ENCODE measurements around the gene MUSK.
"Not testable (repeated sequence)": the region's sequence is repeated elsewhere in the genome, so short reads cannot be mapped to it uniquely, and the experiment has no call there.

The MUSK gene

GRCh38 chr9:110821064-110821463, 152.5 kb downstream of the MUSK start:
- no peak for TF ChIP-seq CTCF (IDR thresholded peaks at IDR 0.05)
- Histone ChIP-seq H3K27ac (no peak overlapping the region), H3K4me1 (ENCODE audit: control insufficient read depth in 1 of 2, insufficient read depth in 1 of 2, low read depth in 1 of 2, low read length in 1 of 2) (no peaks in the 10 kb centered on the region), H3K36me3 (no peaks in the 10 kb centered on the region), H3K27me3 (no peaks in the 10 kb centered on the region), H3K4me3 (ENCODE audit: low read depth in 1 of 2, low read length in 1 of 2) (no peak overlapping the region), H3K9me3 (no peaks in the 10 kb centered on the region)

DNA sequence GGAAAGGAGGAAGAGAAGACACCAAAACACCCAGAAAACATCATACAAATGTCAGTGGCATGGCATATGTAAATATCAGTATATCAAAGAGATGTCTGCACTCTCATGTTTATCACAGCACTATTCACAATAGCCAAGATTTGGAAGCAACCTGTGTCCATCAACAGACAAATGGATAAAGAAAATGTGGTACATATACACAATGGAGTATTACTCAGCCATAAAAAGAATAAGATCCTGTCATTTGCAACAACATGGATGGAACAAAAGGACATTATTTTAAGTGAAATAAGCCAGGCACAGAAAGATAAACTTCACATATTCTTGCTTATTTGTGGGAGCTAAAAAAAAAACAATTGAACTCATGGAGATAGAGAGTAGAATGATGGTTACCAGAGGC, 156.5 kb downstream of the MUSK start:
- not testable (repeated sequence) for H3K4me1 ChIP-seq (ENCODE audit: control insufficient read depth in 1 of 2, insufficient read depth in 1 of 2, low read depth in 1 of 2, low read length in 1 of 2); H3K4me3 ChIP-seq (ENCODE audit: low read depth in 1 of 2, low read length in 1 of 2); H3K27ac ChIP-seq; H3K36me3 ChIP-seq; H3K9me3 ChIP-seq; H3K27me3 ChIP-seq

DNA sequence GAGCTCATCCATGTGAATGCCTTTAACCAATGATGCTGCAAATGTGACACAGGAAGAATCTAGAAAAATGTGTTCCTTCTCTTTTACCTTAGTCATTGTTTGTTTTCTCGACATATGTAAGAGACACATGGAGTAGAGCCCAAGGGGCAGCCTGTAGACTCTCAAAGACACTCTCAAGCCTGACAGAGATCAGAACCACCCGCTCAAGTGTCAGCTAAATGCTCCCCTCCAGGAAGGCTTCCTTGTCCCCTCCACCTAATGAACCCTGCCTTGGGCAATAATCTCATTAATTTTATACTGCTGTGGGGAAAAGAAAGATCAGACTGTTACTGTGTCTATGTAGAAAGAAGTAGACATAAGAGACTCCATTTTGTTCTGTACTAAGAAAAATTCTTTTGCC, 157.4 kb downstream of the MUSK start:
- Histone ChIP-seq H3K36me3 (no peaks in the 10 kb centered on the region), H3K4me3 (ENCODE audit: low read depth in 1 of 2, low read length in 1 of 2) (no peak overlapping the region), H3K27me3 (no peaks in the 10 kb centered on the region), H3K4me1 (ENCODE audit: control insufficient read depth in 1 of 2, insufficient read depth in 1 of 2, low read depth in 1 of 2, low read length in 1 of 2) (no peaks in the 10 kb centered on the region), H3K9me3 (no peaks in the 10 kb centered on the region), H3K27ac (no peak overlapping the region)
- no peak for TF ChIP-seq CTCF (IDR thresholded peaks at IDR 0.05)

DNA sequence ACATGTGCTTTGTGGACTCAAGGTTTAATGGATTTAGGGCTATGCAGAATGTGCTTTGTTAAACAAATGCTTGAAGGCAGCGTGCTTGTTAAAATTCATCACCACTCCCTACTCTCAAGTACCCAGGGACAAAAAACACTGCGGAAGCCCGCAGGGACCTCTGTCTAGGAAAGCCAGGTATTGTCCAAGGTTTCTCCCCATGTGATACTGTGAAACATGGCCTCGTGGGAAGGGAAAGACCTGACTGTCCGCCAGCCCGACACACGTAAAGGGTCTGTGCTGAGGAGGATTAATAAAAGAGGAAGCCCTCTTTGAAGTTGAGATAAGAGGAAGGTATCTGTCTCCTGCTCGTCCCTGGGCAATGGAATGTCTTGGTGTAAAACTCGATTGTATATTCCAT, 157.8 kb downstream of the MUSK start:
- not testable (repeated sequence) for H3K27me3 ChIP-seq; H3K4me3 ChIP-seq (ENCODE audit: low read depth in 1 of 2, low read length in 1 of 2); H3K36me3 ChIP-seq; H3K27ac ChIP-seq; H3K4me1 ChIP-seq (ENCODE audit: control insufficient read depth in 1 of 2, insufficient read depth in 1 of 2, low read depth in 1 of 2, low read length in 1 of 2); H3K9me3 ChIP-seq

DNA sequence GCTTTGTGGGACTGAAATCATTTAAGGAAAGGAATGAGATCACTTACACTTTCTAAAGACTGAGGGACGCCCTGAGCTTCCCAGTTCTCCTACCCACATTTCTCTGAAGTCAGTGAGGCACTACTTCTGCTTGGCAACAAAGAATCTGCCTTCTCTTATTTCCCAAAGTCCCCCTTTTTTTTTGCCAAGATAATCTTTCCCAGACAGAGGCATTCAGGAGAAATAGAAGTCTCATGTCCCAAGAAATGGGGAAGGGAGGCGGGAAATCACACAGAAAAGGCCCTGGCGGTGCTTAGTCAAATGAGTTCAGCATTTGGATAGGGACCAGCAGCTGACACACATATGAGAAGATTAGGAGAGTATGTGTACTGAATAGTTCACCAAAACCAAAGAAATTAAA, 159.7 kb downstream of the MUSK start:
- H3K27ac ChIP-seq, result no peak overlapping the region
- no peaks in the 10 kb centered on the region for H3K4me1 ChIP-seq (ENCODE audit: control insufficient read depth in 1 of 2, insufficient read depth in 1 of 2, low read depth in 1 of 2, low read length in 1 of 2)
- no peak for TF ChIP-seq CTCF (IDR thresholded peaks at IDR 0.05)
- H3K36me3 ChIP-seq, result no peaks in the 10 kb centered on the region
- no peaks in the 10 kb centered on the region for H3K9me3 ChIP-seq
- no peak overlapping the region for H3K4me3 ChIP-seq (ENCODE audit: low read depth in 1 of 2, low read length in 1 of 2)
- H3K27me3 ChIP-seq, result no peaks in the 10 kb centered on the region

- Histone ChIP-seq H3K4me3 (ENCODE audit: low read depth in 1 of 2, low read length in 1 of 2) (no peak overlapping the region), H3K27me3 (no peaks in the 10 kb centered on the region), H3K36me3 (no peaks in the 10 kb centered on the region), H3K9me3 (no peaks in the 10 kb centered on the region), H3K27ac (no peak overlapping the region), H3K4me1 (ENCODE audit: control insufficient read depth in 1 of 2, insufficient read depth in 1 of 2, low read depth in 1 of 2, low read length in 1 of 2) (no peaks in the 10 kb centered on the region)
- TF ChIP-seq CTCF (IDR thresholded peaks at IDR 0.05), result no peak
These were observed 161.9 kb downstream of the MUSK start for GRCh38 chr9:110830495-110830894.

- H3K27ac ChIP-seq, result no peak overlapping the region
These were observed 164.3 kb downstream of the MUSK start for GRCh38 chr9:110832926-110833325.

More at GRCh38 chr9:110832926-110833325, 164.3 kb downstream of the MUSK start:
- no peaks in the 10 kb centered on the region for H3K4me1 ChIP-seq (ENCODE audit: control insufficient read depth in 1 of 2, insufficient read depth in 1 of 2, low read depth in 1 of 2, low read length in 1 of 2)
- TF ChIP-seq CTCF (IDR thresholded peaks at IDR 0.05), result no peak
- no peaks in the 10 kb centered on the region for H3K36me3 ChIP-seq
- H3K4me3 ChIP-seq (ENCODE audit: low read depth in 1 of 2, low read length in 1 of 2), result no peak overlapping the region
- no peaks in the 10 kb centered on the region for H3K27me3 ChIP-seq
- no peaks in the 10 kb centered on the region for H3K9me3 ChIP-seq
